Esophagus muscularis mucosa (tissue), 4 donors: ENCODE results near the gene RNFT2. TPM values are rescaled to one million over a fixed set of nuclear protein-coding genes. Genes with fewer than 3 reads are reported as not detected.
A peak's percentile ranks its signal among the peaks of the same experiment; 100 is the strongest.

Experiments used
- DNase-seq: peaks from one replicate; pipeline ENCODE4 v3.0.0-alpha.2; 2017; ENCODE audit errors: extremely low spot score
- H3K27ac ChIP-seq, 4 donors: fragments of 200-600 bp; sonication (generic); replicated peaks in 1 of 4; 1 replicate in 3 of 4; 2 replicates in 1 of 4; pipeline ENCODE4 v1.5.1; 2016 to 2019; ENCODE audit warnings: mild to moderate bottlenecking in 1 of 4
- H3K27me3 ChIP-seq, 4 donors: fragments of 200-600 bp; sonication (generic); one replicate each; pipeline versions ENCODE4 v1.5.1 to v1.6.0; 2016 to 2019
- H3K36me3 ChIP-seq, 4 donors: fragments of 200-600 bp; sonication (generic); one replicate each; pipeline ENCODE4 v1.5.1; 2016 to 2019
- H3K4me1 ChIP-seq, 4 donors: fragments of 200-600 bp; sonication (generic); one replicate each; pipeline ENCODE4 v1.5.1; 2016 to 2019
- H3K4me3 ChIP-seq, 4 donors: fragments of 200-600 bp; sonication (generic); 1 replicate in 2 of 4; 2 replicates in 2 of 4; pipeline ENCODE4 v1.5.1; 2016 to 2019; ENCODE audit warnings: mild to moderate bottlenecking in 4 of 4, moderate library complexity in 1 of 4
- H3K9me3 ChIP-seq, 4 donors: fragments of 200-600 bp; sonication (generic); 1 replicate in 3 of 4; 2 replicates in 1 of 4; pipeline ENCODE4 v1.5.1; 2016 to 2019
- CTCF ChIP-seq, 3 experiments: fragments of 200-600 bp in 2 of 3; fragments of 450-650 bp in 1 of 3; sonication (generic) in 2 of 3; IDR thresholded peaks; one replicate each; pipeline ENCODE4 v1.5.1; 2017 to 2019; ENCODE audit warnings: antibody characterized with exemption in 3 of 3, mild to moderate bottlenecking in 2 of 3, moderate library complexity in 1 of 3
- EP300 ChIP-seq: sonication (generic); formaldehyde crosslinking; IDR thresholded peaks from one replicate; pipeline ENCODE4 v1.6.1; 2017; ENCODE audit warnings: antibody characterized with exemption
- POLR2A ChIP-seq: fragments of 450-650 bp; IDR thresholded peaks from one replicate; pipeline ENCODE4 v1.6.1; 2017; ENCODE audit warnings: antibody characterized with exemption, moderate library complexity, mild to moderate bottlenecking, low read depth
- POLR2AphosphoS5 ChIP-seq, 2 donors: sonication (generic); formaldehyde crosslinking; IDR thresholded peaks; one replicate each; pipeline ENCODE4 v1.6.1; 2017; ENCODE audit warnings: antibody characterized with exemption in 2 of 2
- WGBS: methylation state at CpG from one replicate; pipeline ENCODE4 v1.1.5; 2018; 5-methylcytosine and 5-hydroxymethylcytosine counted together
- intact Hi-C: fragments of 100-400 bp; cut with DNase I; formaldehyde crosslinking; loops from one replicate; pipeline ENCODE4 v1.15.1; 2023
- total RNA-seq, 4 donors: library from RNA; depleted of rRNA; stranded (reverse); fragments of >200 nt; gene quantifications; one replicate each; pipeline versions ENCODE4 v1.1.0 to v1.2.1, GENCODE V29; 2016

Gene RNFT2
- total RNA-seq, 4 donors from 2014 or later = 0.17 to 0.63 (median 0.34) TPM

GRCh38 chr12:116874324-116874995, 136.3 kb downstream of the RNFT2 start:
- H3K9me3 ChIP-seq = peaks cover 0 to 14% (median 8%) of the 10 kb centered on the region in 4 donors
- H3K4me3 ChIP-seq = no peak overlapping the region
- no peak overlapping the region for H3K27ac ChIP-seq
- intact Hi-C loops = no loop called here
- no peak for DNase-seq
- H3K4me1 ChIP-seq = peaks cover 10 to 13% (median 12%) of the 10 kb centered on the region in 4 donors
- WGBS = 85% methylated on average over 4 of the region's 4 CpGs
- peaks cover 3 to 78% (median 29%) of the 10 kb centered on the region in 4 donors for H3K27me3 ChIP-seq
- no peaks in the 10 kb centered on the region for H3K36me3 ChIP-seq
- TF ChIP-seq CTCF (IDR thresholded peaks at IDR 0.05) (no peak), POLR2AphosphoS5 (IDR thresholded peaks at IDR 0.05) (no peak), EP300 (no peak), POLR2A (no peak)

GRCh38 chr12:116876151-116876869, 138.2 kb downstream of the RNFT2 start:
- H3K27ac ChIP-seq = no peak overlapping the region
- no peak for DNase-seq
- H3K4me3 ChIP-seq = no peak overlapping the region
- TF ChIP-seq EP300 (no peak), POLR2AphosphoS5 (IDR thresholded peaks at IDR 0.05) (no peak), POLR2A (no peak), CTCF (IDR thresholded peaks at IDR 0.05) (no peak)
- peaks cover 5 to 97% (median 41%) of the 10 kb centered on the region in 4 donors for H3K27me3 ChIP-seq
- intact Hi-C loops = no loop called here
- H3K4me1 ChIP-seq = peaks cover 18 to 31% (median 30%) of the 10 kb centered on the region in 4 donors
- H3K9me3 ChIP-seq = peaks cover 0 to 14% (median 8%) of the 10 kb centered on the region in 4 donors
- WGBS = 13% methylated on average over 16 of the region's 19 CpGs
- H3K36me3 ChIP-seq = no peaks in the 10 kb centered on the region

GRCh38 chr12:116878567-116879508, 140.7 kb downstream of the RNFT2 start:
- no peak for TF ChIP-seq CTCF (IDR thresholded peaks at IDR 0.05)
- no peak for TF ChIP-seq POLR2A
- no peak for TF ChIP-seq EP300
- no peak for TF ChIP-seq POLR2AphosphoS5 (IDR thresholded peaks at IDR 0.05)
- no peak for DNase-seq
- Histone ChIP-seq H3K4me1 (peaks cover 27 to 44% (median 43%) of the 10 kb centered on the region in 4 donors), H3K36me3 (no peaks in the 10 kb centered on the region), H3K4me3 (peak overlapping the region in 3 of 4 donors; percentile 28 to 31 (median 30)), H3K27me3 (peaks cover 11 to 100% (median 58%) of the 10 kb centered on the region in 4 donors), H3K27ac (no peak overlapping the region), H3K9me3 (peaks cover 0 to 14% (median 8%) of the 10 kb centered on the region in 4 donors)
- intact Hi-C loops = no loop called here
- 3% methylated on average over 44 of the region's 55 CpGs for WGBS

- Histone ChIP-seq H3K27me3 (peaks cover 11 to 100% (median 58%) of the 10 kb centered on the region in 4 donors), H3K4me3 (peak overlapping the region in 3 of 4 donors; percentile 28 to 31 (median 30))
- intact Hi-C loops = no loop called here
Observed at GRCh38 chr12:116879509-116880212, 141.5 kb downstream of the RNFT2 start.

More at GRCh38 chr12:116879509-116880212, 141.5 kb downstream of the RNFT2 start:
- Histone ChIP-seq H3K9me3 (peaks cover 0 to 8% (median 5%) of the 10 kb centered on the region in 4 donors), H3K27ac (no peak overlapping the region), H3K4me1 (peaks cover 27 to 44% (median 43%) of the 10 kb centered on the region in 4 donors), H3K36me3 (no peaks in the 10 kb centered on the region)
- 4% methylated on average over 32 of the region's 52 CpGs for WGBS
- no peak for DNase-seq
- no peak for TF ChIP-seq CTCF (IDR thresholded peaks at IDR 0.05)
- TF ChIP-seq EP300 = no peak
- no peak for TF ChIP-seq POLR2A
- no peak for TF ChIP-seq POLR2AphosphoS5 (IDR thresholded peaks at IDR 0.05)
